HEK293 (cell line): Measurements from ENCODE around the gene SAG.

Experiments used
- CTCF ChIA-PET: fragments of 350-600 bp; formaldehyde crosslinking; extraction: SDS; loops from one replicate; lab custom pipeline; 2021; ENCODE audit warnings: antibody characterized with exemption; lab: Yijun Ruan, JAX
- POLR2A ChIA-PET: fragments of 300-600 bp; formaldehyde crosslinking; extraction: SDS; loops from one replicate; lab custom pipeline; 2020; ENCODE audit warnings: antibody characterized with exemption, inconsistent platforms; lab: Yijun Ruan, JAX
- H3K27ac ChIP-seq: fragments of 200-500 bp; sonication (Bioruptor generic); 2 replicates; pipeline ENCODE4 v1.5.1; 2014; ENCODE audit warnings: low read depth, low read length, control low read depth, inconsistent platforms; ENCODE audit errors: extremely low read depth
- H3K36me3 ChIP-seq, 2 experiments: fragments of 200-500 bp in 1 of 2; sonication (Bioruptor generic) in 1 of 2; 1 replicate in 1 of 2; 2 replicates in 1 of 2; pipeline ENCODE4 v1.5.1; 2014 to 2017; ENCODE audit warnings: inconsistent platforms in 2 of 2, low read length in 2 of 2; ENCODE audit not compliant: control insufficient read depth in 2 of 2, insufficient read depth in 1 of 2
- H3K4me1 ChIP-seq: fragments of 200-500 bp; sonication (Bioruptor generic); 2 replicates; pipeline ENCODE4 v1.5.1; 2014; ENCODE audit warnings: mild to moderate bottlenecking, low read length, inconsistent platforms; ENCODE audit not compliant: control insufficient read depth, insufficient read depth
- H3K4me3 ChIP-seq: 2 replicates; pipeline ENCODE4 v1.5.1; 2011; ENCODE audit warnings: low read depth, mild to moderate bottlenecking, control low read depth, low read length, moderate library complexity
- H3K9me3 ChIP-seq: fragments of 200-500 bp; sonication (Bioruptor generic); 2 replicates; pipeline ENCODE4 v1.5.1; 2014; ENCODE audit warnings: low read depth, low read length, inconsistent platforms; ENCODE audit not compliant: control insufficient read depth, insufficient read depth
- MZF1 ChIP-seq: fragments of 450-650 bp; formaldehyde crosslinking; IDR thresholded peaks from 2 replicates; pipeline ENCODE4 v1.5.1; 2017; ENCODE audit warnings: missing biosample characterization, missing genetic modification characterization, borderline replicate concordance
- PRDM2 ChIP-seq: fragments of 450-650 bp; formaldehyde crosslinking; IDR thresholded peaks from 2 replicates; pipeline ENCODE4 v1.5.1; 2016; ENCODE audit warnings: missing biosample characterization, missing genetic modification characterization, borderline replicate concordance
- SETDB1 ChIP-seq: IDR thresholded peaks from one replicate; pipeline ENCODE4 v1.6.1; 2017; ENCODE audit warnings: mild to moderate bottlenecking, low read length, moderate library complexity, mixed read lengths; ENCODE audit not compliant: insufficient read length
- YY1 ChIP-seq: fragments of 450-650 bp; formaldehyde crosslinking; IDR thresholded peaks from 2 replicates; pipeline ENCODE4 v1.5.1; 2018; ENCODE audit warnings: missing biosample characterization, missing genetic modification characterization
- ZBTB1 ChIP-seq: fragments of 450-650 bp; formaldehyde crosslinking; IDR thresholded peaks from 2 replicates; pipeline ENCODE4 v1.5.1; 2016; ENCODE audit warnings: missing biosample characterization, missing genetic modification characterization
- ZBTB44 ChIP-seq: fragments of 450-650 bp; IDR thresholded peaks from 2 replicates; pipeline ENCODE4 v1.5.1; 2018; ENCODE audit warnings: missing biosample characterization, mild to moderate bottlenecking, missing genetic modification characterization
- ZBTB48 ChIP-seq: fragments of 450-650 bp; formaldehyde crosslinking; IDR thresholded peaks from 2 replicates; pipeline ENCODE4 v1.5.1; 2016; ENCODE audit warnings: missing biosample characterization, missing genetic modification characterization
- ZNF112 ChIP-seq: fragments of 450-650 bp; formaldehyde crosslinking; IDR thresholded peaks from 2 replicates; pipeline ENCODE4 v1.5.0; 2017; ENCODE audit warnings: missing biosample characterization, missing genetic modification characterization
- ZNF18 ChIP-seq: fragments of 450-650 bp; formaldehyde crosslinking; IDR thresholded peaks from 2 replicates; pipeline ENCODE4 v1.5.1; 2016; ENCODE audit warnings: missing biosample characterization, missing genetic modification characterization
- ZNF184 ChIP-seq: fragments of 450-650 bp; IDR thresholded peaks from 2 replicates; pipeline ENCODE4 v1.5.1; 2018; ENCODE audit warnings: missing biosample characterization, mild to moderate bottlenecking, missing genetic modification characterization
- ZNF214 ChIP-seq: fragments of 450-650 bp; formaldehyde crosslinking; IDR thresholded peaks from 2 replicates; pipeline ENCODE4 v1.5.1; 2017; ENCODE audit warnings: missing biosample characterization, mild to moderate bottlenecking, missing genetic modification characterization, borderline replicate concordance
- ZNF24 ChIP-seq: fragments of 450-650 bp; formaldehyde crosslinking; IDR thresholded peaks from 2 replicates; pipeline ENCODE4 v1.5.1; 2016; ENCODE audit warnings: missing biosample characterization, missing genetic modification characterization
- ZNF302 ChIP-seq: fragments of 450-650 bp; formaldehyde crosslinking; IDR thresholded peaks from 2 replicates; pipeline ENCODE4 v1.5.1; 2016; ENCODE audit warnings: missing biosample characterization, missing genetic modification characterization, low read depth
- ZNF335 ChIP-seq: fragments of 450-650 bp; formaldehyde crosslinking; conservative IDR thresholded peaks from 2 replicates; pipeline ENCODE4 v1.5.1; 2016; ENCODE audit warnings: missing biosample characterization, missing genetic modification characterization
- ZNF362 ChIP-seq: fragments of 450-650 bp; formaldehyde crosslinking; IDR thresholded peaks from 2 replicates; pipeline ENCODE4 v1.5.1; 2016; ENCODE audit warnings: missing biosample characterization, missing genetic modification characterization
- ZNF404 ChIP-seq: fragments of 450-650 bp; formaldehyde crosslinking; IDR thresholded peaks from 2 replicates; pipeline ENCODE4 v1.5.1; 2017; ENCODE audit warnings: missing biosample characterization, missing genetic modification characterization
- ZNF521 ChIP-seq: fragments of 450-650 bp; formaldehyde crosslinking; IDR thresholded peaks from 2 replicates; pipeline ENCODE4 v1.5.1; 2017; ENCODE audit warnings: missing biosample characterization, mild to moderate bottlenecking, missing genetic modification characterization
- ZNF549 ChIP-seq: fragments of 450-650 bp; IDR thresholded peaks from 2 replicates; pipeline ENCODE4 v1.5.1; 2018; ENCODE audit warnings: missing biosample characterization, missing genetic modification characterization, mild to moderate bottlenecking, inconsistent platforms, moderate library complexity
- ZNF623 ChIP-seq: fragments of 450-650 bp; formaldehyde crosslinking; IDR thresholded peaks from 2 replicates; pipeline ENCODE4 v1.5.1; 2016; ENCODE audit warnings: missing biosample characterization, missing genetic modification characterization
- ZNF624 ChIP-seq: fragments of 450-650 bp; formaldehyde crosslinking; IDR thresholded peaks from 2 replicates; pipeline ENCODE4 v1.5.1; 2017; ENCODE audit warnings: missing biosample characterization, missing genetic modification characterization
- ZNF629 ChIP-seq: fragments of 450-650 bp; formaldehyde crosslinking; IDR thresholded peaks from 2 replicates; pipeline ENCODE4 v1.5.1; 2017; ENCODE audit warnings: missing biosample characterization, missing genetic modification characterization
- ZNF792 ChIP-seq: fragments of 450-650 bp; formaldehyde crosslinking; IDR thresholded peaks from 2 replicates; pipeline ENCODE4 v1.5.1; 2016; ENCODE audit warnings: missing biosample characterization, missing genetic modification characterization
- ZSCAN30 ChIP-seq: fragments of 450-650 bp; IDR thresholded peaks from 2 replicates; pipeline ENCODE4 v1.5.1; 2018; ENCODE audit warnings: missing biosample characterization, mild to moderate bottlenecking, missing genetic modification characterization, moderate library complexity

SAG gene

GRCh38 chr2:233363744-233364235, 56.2 kb downstream of the SAG start:
- H3K9me3 ChIP-seq: no peaks in the 10 kb centered on the region
- no peak overlapping the region for H3K27ac ChIP-seq
- POLR2A ChIA-PET: no interaction called here
- CTCF ChIA-PET: no interaction called here
- peaks cover 0 to 16% of the 10 kb centered on the region in 2 experiments; a peak in 2 of 3 replicates for H3K36me3 ChIP-seq
- TF ChIP-seq SETDB1 (peak; percentile 90), ZSCAN30 (no peak), ZNF549 (tag by site-specific recombination) (no peak)
- TF ChIP-seq, all 188 proteins: peak for 1
- no peaks in the 10 kb centered on the region; the same call in 1 of the 2 replicates for H3K4me1 ChIP-seq
- no peak overlapping the region for H3K4me3 ChIP-seq

GRCh38 chr2:233365861-233366520, 58.4 kb downstream of the SAG start:
- CTCF ChIA-PET: no interaction called here
- POLR2A ChIA-PET: interaction anchor here (0.5 kb wide), 1 partner anchor 106 kb away, joined by 3 read pairs; no protein-coding TSS in a partner anchor

GRCh38 chr2:233367586-233367985, 60.0 kb downstream of the SAG start:
- Histone ChIP-seq H3K4me3 (no peak overlapping the region), H3K9me3 (no peaks in the 10 kb centered on the region), H3K36me3 (peaks cover 5 to 14% of the 10 kb centered on the region in 2 experiments; a peak in 2 of 3 replicates), H3K27ac (no peak overlapping the region), H3K4me1 (0 out of 2 replicates have a peak, but pooled peaks cover 3% of the 10 kb centered on the region)
- ChIA-PET POLR2A (no interaction called here), CTCF (interaction anchor here (0.6 kb wide), 1 partner anchor 27 kb away, joined by 3 read pairs; no protein-coding TSS in a partner anchor)
- TF ChIP-seq ZBTB1 (tag by site-specific recombination) (no peak), ZNF302 (no peak), ZNF521 (no peak), ZNF184 (tag by site-specific recombination) (no peak), PRDM2 (tag by site-specific recombination) (no peak), ZNF629 (tag by site-specific recombination) (no peak), ZNF24 (no peak), ZNF18 (tag by site-specific recombination) (no peak), ZNF335 (tag by site-specific recombination) (no peak), ZBTB48 (no peak), ZBTB44 (tag by site-specific recombination) (no peak), ZNF404 (tag by site-specific recombination) (no peak), ZNF112 (no peak), ZNF792 (tag by site-specific recombination) (no peak), ZNF214 (tag by site-specific recombination) (no peak), YY1 (tag by site-specific recombination) (no peak), ZNF362 (tag by site-specific recombination) (no peak)

More at GRCh38 chr2:233365861-233366520, 58.4 kb downstream of the SAG start:
- Histone ChIP-seq H3K27ac (no peak overlapping the region), H3K9me3 (no peaks in the 10 kb centered on the region), H3K36me3 (peaks cover 0 to 14% of the 10 kb centered on the region in 2 experiments; a peak in 2 of 3 replicates), H3K4me1 (0 out of 2 replicates have a peak, but pooled peaks cover 3% of the 10 kb centered on the region), H3K4me3 (no peak overlapping the region)
- TF ChIP-seq MZF1 (tag by site-specific recombination): no peak
- peak; percentile 84 for TF ChIP-seq ZNF623
- TF ChIP-seq ZNF624 (tag by site-specific recombination): no peak
